Measurements from ENCODE around the gene AADAC.
"Not testable (repeated sequence)": the region's sequence is repeated elsewhere in the genome, so short reads cannot be mapped to it uniquely, and the experiment has no call there.

The AADAC gene

GRCh38 chr3:151859233-151859673 lies 45.3 kb downstream of the AADAC start:
- DNase-seq (ENCODE audit: low spot score), result no peak

- no peak for DNase-seq (ENCODE audit: low spot score)
Observed at GRCh38 chr3:151859905-151860304, 46.0 kb downstream of the AADAC start.

GRCh38 chr3:151863611-151864010 lies 49.7 kb downstream of the AADAC start:
- no peak for DNase-seq (ENCODE audit: low spot score)

GRCh38 chr3:151864423-151865101 lies 50.6 kb downstream of the AADAC start:
- DNase-seq (ENCODE audit: low spot score), result no peak

- DNase-seq (ENCODE audit: low spot score), result no peak
Observed at GRCh38 chr3:151866711-151867410, 52.9 kb downstream of the AADAC start.

- DNase-seq (ENCODE audit: low spot score), result no peak
Observed at GRCh38 chr3:151867666-151868065, 53.8 kb downstream of the AADAC start.

GRCh38 chr3:151869181-151869580 lies 55.3 kb downstream of the AADAC start:
- no peak for DNase-seq (ENCODE audit: low spot score)

- no peak for DNase-seq (ENCODE audit: low spot score)
Observed at GRCh38 chr3:151871639-151872468, 57.9 kb downstream of the AADAC start.

- DNase-seq (ENCODE audit: low spot score), result no peak
Observed at GRCh38 chr3:151873398-151873797, 59.5 kb downstream of the AADAC start, which contains the start of gene SUCNR1. TSS of gene SUCNR1 (plus strand) at chr3:151873643. CDS start at chr3:151879893, 6,250 bp downstream.

GRCh38 chr3:151874079-151874478 lies 60.2 kb downstream of the AADAC start:
- DNase-seq (ENCODE audit: low spot score), result not testable (repeated sequence)

GRCh38 chr3:151875759-151876158 lies 61.8 kb downstream of the AADAC start:
- no peak for DNase-seq (ENCODE audit: low spot score)

GRCh38 chr3:151877269-151877668 lies 63.4 kb downstream of the AADAC start:
- no peak for DNase-seq (ENCODE audit: low spot score)
